Measurements from ENCODE around the gene CDC42EP5. TPM values are rescaled to one million over a fixed set of nuclear protein-coding genes. Genes with fewer than 3 reads are reported as not detected.

CDC42EP5 gene
- total RNA-seq, 1 donor from 2014 or later = 64.2 TPM

GRCh38 chr19:54430306-54431254, 42.5 kb downstream of the CDC42EP5 start:
- H3K36me3 Mint-ChIP-seq (ENCODE audit: low read depth, unreplicated experiment) = peaks cover 3% of the 10 kb centered on the region
- Histone ChIP-seq H3K79me2 (ENCODE audit: insufficient read depth, low read length) (no peaks in the 10 kb centered on the region), H2AFZ (ENCODE audit: low read depth, low read length) (no peak overlapping the region), H4K20me1 (ENCODE audit: insufficient read depth, low read length) (peaks cover 31% of the 10 kb centered on the region), H3K4me2 (ENCODE audit: low read length) (peak overlapping the region; percentile 39), H3K4me3 (ENCODE audit: insufficient read depth, low read depth, low read length) (no peak overlapping the region), H3K27me3 (ENCODE audit: insufficient read depth, low read length) (no peaks in the 10 kb centered on the region), H3K9me3 (ENCODE audit: insufficient read depth, low read depth, low read length) (no peaks in the 10 kb centered on the region), H3K36me3 (ENCODE audit: insufficient read depth, low read length) (no peaks in the 10 kb centered on the region), H3K4me1 (ENCODE audit: insufficient read depth, low read length) (no peaks in the 10 kb centered on the region), H3K9ac (ENCODE audit: low read length) (no peak overlapping the region), H3K27ac (ENCODE audit: low read depth, low read length) (no peak overlapping the region)
- no peaks in the 10 kb centered on the region for H3K9me3 Mint-ChIP-seq (ENCODE audit: unreplicated experiment)
- H3K4me1 Mint-ChIP-seq (ENCODE audit: low read depth, unreplicated experiment) = peaks cover 7% of the 10 kb centered on the region
- H3K4me3 Mint-ChIP-seq (ENCODE audit: unreplicated experiment) = no peak overlapping the region
- TF ChIP-seq EZH2 (IDR thresholded peaks at IDR 0.05; ENCODE audit: insufficient read depth, low read length) (no peak), CTCF (IDR thresholded peaks at IDR 0.05; ENCODE audit: insufficient read depth, low read depth, low read length) (no peak)
- H3K27ac Mint-ChIP-seq (ENCODE audit: unreplicated experiment) = no peak overlapping the region
- FAIRE-seq (no peak), DNase-seq (ENCODE audit: low read depth) (no peak)
- no peaks in the 10 kb centered on the region for H3K27me3 Mint-ChIP-seq (ENCODE audit: low read depth, unreplicated experiment)

GRCh38 chr19:54429545-54430227, 43.4 kb downstream of the CDC42EP5 start:
- no peak overlapping the region for H3K4me3 ChIP-seq (ENCODE audit: insufficient read depth, low read depth, low read length)
- peaks cover 2% of the 10 kb centered on the region for H3K27me3 Mint-ChIP-seq (ENCODE audit: low read depth, unreplicated experiment)
- H3K4me2 ChIP-seq (ENCODE audit: low read length) = no peak overlapping the region
- no peak overlapping the region for H3K9ac ChIP-seq (ENCODE audit: low read length)
- no peaks in the 10 kb centered on the region for H3K4me1 ChIP-seq (ENCODE audit: insufficient read depth, low read length)
- no peaks in the 10 kb centered on the region for H3K36me3 ChIP-seq (ENCODE audit: insufficient read depth, low read length)
- H3K27ac Mint-ChIP-seq (ENCODE audit: unreplicated experiment) = peak overlapping the region; percentile 12
- no peaks in the 10 kb centered on the region for H3K9me3 Mint-ChIP-seq (ENCODE audit: unreplicated experiment)
- DNase-seq (ENCODE audit: low read depth) = no peak
- no peaks in the 10 kb centered on the region for H3K27me3 ChIP-seq (ENCODE audit: insufficient read depth, low read length)
- no peaks in the 10 kb centered on the region for H3K9me3 ChIP-seq (ENCODE audit: insufficient read depth, low read depth, low read length)
- H3K27ac ChIP-seq (ENCODE audit: low read depth, low read length) = no peak overlapping the region
- no peaks in the 10 kb centered on the region for H3K79me2 ChIP-seq (ENCODE audit: insufficient read depth, low read length)
- peaks cover 22% of the 10 kb centered on the region for H4K20me1 ChIP-seq (ENCODE audit: insufficient read depth, low read length)
- FAIRE-seq = no peak
- H3K4me1 Mint-ChIP-seq (ENCODE audit: low read depth, unreplicated experiment) = peaks cover 7% of the 10 kb centered on the region
- TF ChIP-seq EZH2 (IDR thresholded peaks at IDR 0.05; ENCODE audit: insufficient read depth, low read length) (no peak), CTCF (IDR thresholded peaks at IDR 0.05; ENCODE audit: insufficient read depth, low read depth, low read length) (no peak)
- no peak overlapping the region for H2AFZ ChIP-seq (ENCODE audit: low read depth, low read length)
- no peak overlapping the region for H3K4me3 Mint-ChIP-seq (ENCODE audit: unreplicated experiment)
- no peaks in the 10 kb centered on the region for H3K36me3 Mint-ChIP-seq (ENCODE audit: low read depth, unreplicated experiment)

Measured in astrocyte (in vitro differentiated cells and primary cell).